Stimulated activated CD8-positive, alpha-beta memory T cell treated with anti-CD3 and anti-CD28 coated beads, Interleukin-15, amount 100 ng/mL, for 48 hours (primary cell): ENCODE results near the gene EIF4E1B.

Source experiments
- DNase-seq, 2 donors: peaks; one replicate each; pipeline ENCODE4 v3.0.0-alpha.2; 2020; ENCODE audit warnings: low read depth in 2 of 2

The EIF4E1B gene

GRCh38 chr5:176663566-176663965 is 33.1 kb downstream of the EIF4E1B start:
- DNase-seq = no peak

GRCh38 chr5:176664479-176664878 is 34.0 kb downstream of the EIF4E1B start:
- DNase-seq = no peak

GRCh38 chr5:176664886-176665285 is 34.4 kb downstream of the EIF4E1B start:
- no peak for DNase-seq

- DNase-seq = no peak
Observed at GRCh38 chr5:176665517-176665916, 35.0 kb downstream of the EIF4E1B start.

GRCh38 chr5:176667637-176668036 is 37.2 kb downstream of the EIF4E1B start:
- no peak for DNase-seq

GRCh38 chr5:176670449-176670848 is 40.0 kb downstream of the EIF4E1B start:
- no peak for DNase-seq

GRCh38 chr5:176671399-176671798 is 40.9 kb downstream of the EIF4E1B start:
- DNase-seq = no peak

- no peak for DNase-seq
Observed at GRCh38 chr5:176671890-176672747, 41.6 kb downstream of the EIF4E1B start.

- DNase-seq = no peak
Observed at GRCh38 chr5:176673651-176674583, 43.4 kb downstream of the EIF4E1B start.

GRCh38 chr5:176674799-176675198 is 44.3 kb downstream of the EIF4E1B start:
- no peak for DNase-seq

GRCh38 chr5:176675676-176676360 is 45.3 kb downstream of the EIF4E1B start:
- DNase-seq = no peak

GRCh38 chr5:176676361-176676824 is 45.9 kb downstream of the EIF4E1B start:
- no peak for DNase-seq

- no peak for DNase-seq
Observed at GRCh38 chr5:176677209-176677939, 46.9 kb downstream of the EIF4E1B start.

- no peak for DNase-seq
Observed at GRCh38 chr5:176678584-176678983, 48.1 kb downstream of the EIF4E1B start.

- no peak for DNase-seq
Observed at GRCh38 chr5:176679365-176680225, 49.1 kb downstream of the EIF4E1B start.

GRCh38 chr5:176680226-176680563 is 49.7 kb downstream of the EIF4E1B start:
- no peak for DNase-seq

GRCh38 chr5:176682016-176682531 is 51.6 kb downstream of the EIF4E1B start:
- no peak for DNase-seq

- no peak for DNase-seq
Observed at GRCh38 chr5:176685010-176685409, 54.5 kb downstream of the EIF4E1B start.

GRCh38 chr5:176687247-176687646 is 56.8 kb downstream of the EIF4E1B start:
- DNase-seq = no peak

- no peak for DNase-seq
Observed at GRCh38 chr5:176687881-176688280, 57.4 kb downstream of the EIF4E1B start.
